NCI-H524 (cell line): ENCODE measurements around the gene POLR2L.

ENCODE experiments used
- DNase-seq, 2 experiments: peaks; one replicate each; lab custom pipeline; 2025; lab: John Stamatoyannopoulos, UW

Gene POLR2L

DNA sequence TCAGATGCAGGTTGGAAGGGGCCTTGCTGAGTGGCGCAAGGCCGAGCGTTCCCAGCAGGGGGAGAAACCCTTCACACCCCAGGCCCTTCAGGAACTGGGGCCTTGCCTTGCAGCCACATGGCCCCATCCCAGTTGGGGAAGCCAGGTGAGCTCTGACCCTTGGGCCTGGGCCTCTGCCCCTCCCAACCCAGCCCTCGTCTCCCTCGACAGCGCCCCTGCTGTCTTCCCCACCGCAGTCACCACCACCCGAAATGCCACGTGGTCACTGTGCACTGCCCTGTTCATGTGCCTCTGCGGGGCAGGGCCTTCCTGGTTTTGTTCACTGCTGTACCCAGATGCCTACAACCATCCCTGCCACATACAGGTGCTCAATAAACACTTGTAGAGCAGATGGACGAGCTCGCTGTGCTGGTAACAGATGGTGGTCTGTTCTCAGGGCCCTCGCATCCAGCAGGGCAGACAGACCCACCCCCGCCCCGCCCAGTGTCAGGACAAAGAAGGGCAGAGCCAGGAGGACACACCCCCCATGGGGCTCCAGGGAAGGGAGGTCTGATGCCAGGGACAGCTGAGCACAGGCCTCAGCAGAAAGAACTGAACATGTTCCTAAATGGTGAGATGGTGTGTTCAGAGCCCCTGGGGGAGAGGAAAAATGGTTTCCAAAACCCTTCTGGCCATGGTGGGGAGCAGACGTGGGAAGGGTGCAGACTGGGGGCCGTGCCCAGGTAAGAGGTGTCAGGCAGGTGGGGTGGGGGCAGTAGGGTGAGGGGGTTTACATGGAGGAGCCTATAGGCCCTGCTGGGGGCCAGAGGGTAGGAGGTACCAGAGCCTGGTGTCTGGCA, 3.7 kb downstream of the POLR2L start:
- DNase-seq: peak; percentile 69 to 88

DNA sequence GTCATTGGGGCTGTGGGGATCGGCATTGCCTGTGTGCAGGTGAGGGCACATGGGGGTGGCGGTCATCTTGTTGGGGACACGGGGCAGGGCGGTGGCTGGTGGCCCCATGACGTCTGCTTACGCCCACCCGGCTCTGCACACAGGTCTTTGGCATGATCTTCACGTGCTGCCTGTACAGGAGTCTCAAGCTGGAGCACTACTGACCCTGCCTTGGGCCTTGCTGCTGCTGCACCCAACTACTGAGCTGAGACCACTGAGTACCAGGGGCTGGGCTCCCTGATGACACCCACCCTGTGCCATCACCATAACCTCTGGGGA, 4.4 kb downstream of the POLR2L start:
- no peak for DNase-seq

DNA sequence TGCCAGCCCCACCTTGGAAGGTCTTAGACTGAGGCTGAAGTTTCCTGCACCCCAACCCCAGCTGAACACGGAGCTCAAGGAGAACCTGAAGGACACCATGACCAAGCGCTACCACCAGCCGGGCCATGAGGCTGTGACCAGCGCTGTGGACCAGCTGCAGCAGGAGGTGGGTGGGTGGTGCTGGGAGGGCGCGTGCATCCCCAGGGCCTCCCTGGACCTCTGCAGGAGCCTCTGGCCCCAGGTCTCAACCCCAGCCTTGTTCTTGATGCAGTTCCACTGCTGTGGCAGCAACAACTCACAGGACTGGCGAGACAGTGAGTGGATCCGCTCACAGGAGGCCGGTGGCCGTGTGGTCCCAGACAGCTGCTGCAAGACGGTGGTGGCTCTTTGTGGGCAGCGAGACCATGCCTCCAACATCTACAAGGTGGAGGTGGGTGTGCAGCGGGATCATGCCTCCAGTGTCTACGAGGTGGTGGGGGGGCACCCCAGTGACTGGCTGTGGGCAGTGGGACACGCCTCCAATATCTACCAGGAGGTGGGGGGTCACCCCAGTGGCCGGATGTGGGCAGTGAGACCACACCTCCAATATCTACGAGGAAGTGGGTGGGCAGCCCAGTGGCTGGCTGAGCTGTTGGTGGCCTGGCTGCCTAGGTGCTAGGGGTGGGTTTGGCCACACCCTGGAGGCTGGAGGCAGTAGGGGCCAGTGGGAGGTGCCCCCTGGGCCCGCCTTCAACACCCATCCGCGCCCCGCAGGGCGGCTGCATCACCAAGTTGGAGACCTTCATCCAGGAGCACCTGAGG, 4.9 kb downstream of the POLR2L start:
- no peak for DNase-seq

DNA sequence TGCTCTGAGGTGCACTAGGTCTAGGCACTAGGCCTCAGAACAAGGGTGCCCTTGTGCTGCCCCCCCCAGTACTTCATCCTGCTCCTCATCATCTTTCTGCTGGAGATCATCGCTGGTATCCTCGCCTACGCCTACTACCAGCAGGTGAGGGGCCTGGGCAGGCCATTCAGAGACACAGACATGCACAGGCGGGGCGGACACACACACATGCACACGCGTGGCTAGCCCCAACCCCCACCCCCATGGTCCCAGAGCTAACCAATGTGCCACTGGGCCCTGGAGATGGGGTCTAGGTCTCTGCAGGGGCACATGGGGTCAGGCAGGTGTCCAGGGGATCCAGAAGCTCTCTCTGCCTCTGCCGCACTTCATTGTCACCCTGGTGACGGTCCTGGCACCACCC, 5.6 kb downstream of the POLR2L start:
- no peak for DNase-seq

DNA sequence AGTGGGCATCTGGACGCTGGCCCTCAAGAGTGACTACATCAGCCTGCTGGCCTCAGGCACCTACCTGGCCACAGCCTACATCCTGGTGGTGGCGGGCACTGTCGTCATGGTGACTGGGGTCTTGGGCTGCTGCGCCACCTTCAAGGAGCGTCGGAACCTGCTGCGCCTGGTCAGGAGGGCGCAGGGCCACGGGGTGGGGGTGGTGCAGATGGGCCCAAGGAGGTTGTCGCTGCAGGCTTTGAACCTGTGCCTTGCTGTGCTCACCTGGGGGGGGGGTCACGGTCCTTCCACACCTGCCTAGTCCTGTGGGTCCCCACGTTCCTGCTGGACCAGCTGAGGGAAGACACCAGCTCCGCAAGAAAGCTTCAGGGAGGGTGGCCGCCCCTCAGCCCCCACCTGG, 6.1 kb downstream of the POLR2L start:
- DNase-seq: no peak

DNA sequence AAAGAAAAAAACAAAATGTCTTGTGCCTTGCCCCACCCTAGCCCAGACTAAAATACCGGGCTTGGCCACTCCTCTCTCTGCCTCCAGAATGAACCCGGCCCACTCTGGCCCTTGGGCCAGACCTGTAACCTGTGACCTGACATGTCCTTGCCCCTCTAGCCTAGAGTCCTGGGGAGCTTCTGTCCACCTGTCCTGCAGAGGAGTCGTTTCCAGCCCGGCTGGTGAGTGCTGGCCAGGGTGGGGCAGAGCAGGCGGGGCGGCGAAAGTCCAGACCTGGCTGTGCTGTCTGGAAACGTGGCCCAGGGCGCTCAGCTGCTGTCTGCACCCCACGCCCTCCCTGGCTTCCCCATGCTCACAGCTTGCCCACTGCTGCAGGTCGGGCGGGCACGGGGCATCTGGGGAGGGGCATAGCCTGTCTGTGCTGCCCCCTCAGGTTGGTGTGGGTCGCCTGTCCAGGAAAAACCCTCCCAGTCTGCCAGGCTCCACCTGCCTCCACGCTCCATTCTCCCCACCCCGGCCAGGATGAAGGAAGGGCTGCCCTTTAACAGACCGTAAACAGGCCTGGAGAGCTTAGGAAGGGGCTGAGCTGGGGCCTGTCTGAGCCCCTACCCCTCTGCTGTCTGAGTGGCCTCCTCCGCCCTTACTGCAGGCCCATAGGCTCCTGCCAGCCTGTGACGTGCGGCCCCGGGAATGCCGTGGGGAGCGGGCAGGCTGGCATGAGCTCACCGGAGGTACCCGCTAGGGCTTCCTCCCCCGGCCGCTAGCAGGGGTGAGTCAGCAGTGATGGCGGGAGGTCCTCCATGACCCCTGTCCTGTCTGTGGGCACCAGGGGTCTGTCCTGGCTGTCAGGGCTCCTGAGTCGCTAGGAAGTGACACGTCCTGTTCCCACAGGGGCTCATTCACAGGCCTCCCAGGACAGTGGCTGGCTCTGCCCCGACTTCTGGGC, 7.7 kb downstream of the POLR2L start:
- no peak for DNase-seq

DNA sequence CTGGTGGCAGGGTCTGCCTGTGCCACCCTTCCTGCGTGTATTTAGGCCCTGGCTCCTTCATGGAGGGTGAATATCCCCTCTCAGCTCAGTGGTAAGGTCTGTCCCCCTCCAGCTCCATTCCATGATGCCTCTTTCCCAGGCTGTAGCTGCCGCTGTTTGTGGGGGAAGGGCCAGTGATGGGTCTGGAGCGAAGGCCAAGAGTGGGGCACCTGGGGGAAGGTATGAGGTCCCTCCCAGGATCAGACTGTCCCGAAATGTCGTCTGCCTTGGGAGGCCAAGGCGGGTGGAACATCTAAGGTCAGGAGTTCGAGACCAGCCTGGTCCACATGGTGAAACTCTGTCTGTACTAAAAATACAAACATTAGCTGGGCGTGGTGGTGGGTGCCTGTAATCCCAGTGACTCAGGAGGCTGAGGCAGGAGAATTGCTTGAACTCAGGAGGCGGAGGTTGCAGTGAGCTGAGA, 8.4 kb downstream of the POLR2L start:
- no peak for DNase-seq

DNA sequence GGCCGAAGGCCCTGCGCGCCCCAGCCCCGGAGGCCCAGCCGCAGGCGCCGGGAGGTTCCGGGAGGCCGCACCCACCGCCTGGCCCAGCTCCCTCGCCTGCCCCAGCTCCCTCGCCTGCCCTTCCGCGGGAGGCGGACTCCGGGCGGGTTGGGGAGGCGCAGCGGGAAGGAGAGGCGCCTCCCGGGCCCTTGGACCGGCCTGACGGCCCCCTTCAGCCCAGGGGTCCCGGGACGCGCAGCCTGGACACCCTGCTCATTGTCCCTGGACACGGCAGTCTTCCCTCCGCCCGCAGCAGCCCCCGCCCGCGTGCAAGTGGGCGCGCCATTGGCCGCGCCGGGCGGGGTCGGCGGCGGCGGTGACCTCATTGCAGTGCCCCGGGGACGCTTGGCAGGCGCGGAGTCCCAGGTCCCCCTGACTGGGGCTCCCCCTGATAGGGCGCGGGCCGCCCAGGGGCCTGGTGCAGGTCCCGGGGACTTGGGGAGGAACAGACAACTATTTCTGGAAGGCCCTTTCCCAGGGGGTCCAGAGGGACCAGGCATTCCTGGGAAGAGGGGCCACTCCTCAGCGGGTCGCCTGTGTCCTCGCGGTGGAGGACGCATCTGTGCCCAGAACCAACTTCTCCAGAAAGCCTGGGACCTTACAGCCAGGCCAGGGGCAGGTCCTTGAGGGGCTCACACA, 9.1 kb downstream of the POLR2L start:
- no peak for DNase-seq

DNA sequence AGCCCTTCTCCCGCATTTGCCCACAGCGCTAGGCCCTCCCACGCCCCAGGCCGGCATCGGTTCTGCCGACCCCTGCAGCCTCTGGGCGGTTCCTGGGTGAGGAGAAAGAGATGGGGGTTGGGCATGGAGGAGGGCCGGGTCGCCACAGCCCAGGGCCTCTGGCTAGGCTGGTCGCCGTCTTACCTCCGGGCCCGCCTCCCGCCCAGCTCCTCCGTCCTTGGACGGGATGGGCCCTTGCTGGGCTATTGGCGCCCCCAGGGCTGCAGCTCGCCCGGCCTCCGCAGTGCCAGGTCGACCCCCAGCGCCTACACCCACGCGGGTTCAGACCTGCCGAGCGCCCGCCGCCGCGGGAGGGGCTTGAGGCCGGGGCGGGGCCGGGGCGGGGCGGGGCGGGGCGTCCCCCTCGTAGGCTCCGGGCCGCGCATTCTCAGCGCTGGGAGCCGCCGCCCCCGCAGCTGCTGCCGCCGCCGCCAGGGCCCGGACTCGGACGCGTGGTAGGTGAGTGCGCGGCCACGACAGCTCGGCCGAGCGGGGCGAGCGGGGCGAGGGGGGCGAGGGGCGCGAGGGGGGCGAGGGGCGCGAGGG, 9.7 kb downstream of the POLR2L start, which contains the start of gene CD151:
TSS of gene CD151 (plus strand) at position 424 of the 585 bp plus-strand sequence. CDS start 3,118 bp downstream, outside the sequence.
- peak in 1 of 2 experiments; percentile 28 for DNase-seq

DNA sequence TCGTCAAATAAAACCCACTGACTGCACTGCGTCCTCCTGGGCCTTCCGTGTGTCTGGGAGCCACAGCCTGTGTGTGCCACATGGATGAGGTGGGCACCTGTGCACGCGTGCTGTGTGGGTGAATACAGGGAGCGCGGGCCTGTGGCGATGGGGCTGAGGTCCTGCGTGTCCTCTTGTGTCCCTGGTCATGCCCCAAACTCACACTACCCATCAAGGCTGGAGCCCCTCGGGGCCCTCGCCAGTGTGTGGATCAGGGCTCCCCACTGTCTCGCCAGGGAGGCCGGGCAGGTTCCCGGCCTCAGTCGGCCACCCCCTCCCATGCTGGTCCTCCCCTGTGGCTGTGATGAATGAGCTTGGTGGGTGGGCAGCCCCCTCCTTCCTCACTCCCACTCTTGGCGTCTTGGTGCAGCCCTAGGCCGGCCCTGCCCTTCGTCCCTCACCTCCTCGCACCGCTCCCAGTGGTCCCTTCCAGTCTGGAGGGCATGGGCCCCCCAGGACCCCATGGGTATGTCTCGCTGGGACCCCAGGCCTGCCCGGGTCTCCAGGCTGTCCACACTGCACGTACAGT, 10.3 kb downstream of the POLR2L start:
- no peak for DNase-seq

DNA sequence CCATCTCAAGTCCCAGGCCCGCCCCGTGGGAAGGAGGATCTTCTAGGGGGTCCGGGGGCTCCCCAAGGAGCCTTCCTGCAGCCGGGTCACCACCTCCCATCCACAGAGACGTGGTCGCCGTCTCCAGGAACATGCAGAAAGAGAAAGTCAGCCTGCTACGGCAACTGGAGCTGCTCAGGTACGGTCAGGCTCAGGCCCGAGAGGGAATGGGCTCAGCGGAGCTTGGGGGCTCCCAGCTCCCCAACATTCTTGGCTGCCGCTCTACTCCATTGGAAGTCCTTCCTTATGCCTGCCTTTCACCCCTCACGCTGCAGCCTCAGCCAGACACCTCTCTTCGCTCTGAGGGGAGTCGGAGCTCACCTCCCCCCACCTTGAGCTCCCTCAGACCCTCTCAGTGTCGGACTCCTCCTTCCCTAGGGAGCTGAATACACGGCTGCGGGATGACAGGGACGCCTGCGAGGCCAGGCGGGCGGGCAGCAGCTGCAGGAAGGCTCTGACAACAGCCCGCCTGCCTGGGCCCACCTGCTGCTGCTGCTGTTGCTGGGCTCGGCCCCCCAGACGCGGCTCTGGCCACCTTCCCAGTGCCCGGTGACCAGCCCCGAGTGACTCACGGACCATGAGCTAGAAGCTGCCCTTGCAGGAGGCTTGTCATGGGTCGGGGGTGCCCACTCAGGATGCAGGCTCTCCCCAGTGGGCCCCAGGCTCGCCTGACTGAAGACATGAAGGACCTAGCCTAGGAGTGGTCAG, 11.0 kb downstream of the POLR2L start:
- DNase-seq: peak; percentile 25 to 49

DNA sequence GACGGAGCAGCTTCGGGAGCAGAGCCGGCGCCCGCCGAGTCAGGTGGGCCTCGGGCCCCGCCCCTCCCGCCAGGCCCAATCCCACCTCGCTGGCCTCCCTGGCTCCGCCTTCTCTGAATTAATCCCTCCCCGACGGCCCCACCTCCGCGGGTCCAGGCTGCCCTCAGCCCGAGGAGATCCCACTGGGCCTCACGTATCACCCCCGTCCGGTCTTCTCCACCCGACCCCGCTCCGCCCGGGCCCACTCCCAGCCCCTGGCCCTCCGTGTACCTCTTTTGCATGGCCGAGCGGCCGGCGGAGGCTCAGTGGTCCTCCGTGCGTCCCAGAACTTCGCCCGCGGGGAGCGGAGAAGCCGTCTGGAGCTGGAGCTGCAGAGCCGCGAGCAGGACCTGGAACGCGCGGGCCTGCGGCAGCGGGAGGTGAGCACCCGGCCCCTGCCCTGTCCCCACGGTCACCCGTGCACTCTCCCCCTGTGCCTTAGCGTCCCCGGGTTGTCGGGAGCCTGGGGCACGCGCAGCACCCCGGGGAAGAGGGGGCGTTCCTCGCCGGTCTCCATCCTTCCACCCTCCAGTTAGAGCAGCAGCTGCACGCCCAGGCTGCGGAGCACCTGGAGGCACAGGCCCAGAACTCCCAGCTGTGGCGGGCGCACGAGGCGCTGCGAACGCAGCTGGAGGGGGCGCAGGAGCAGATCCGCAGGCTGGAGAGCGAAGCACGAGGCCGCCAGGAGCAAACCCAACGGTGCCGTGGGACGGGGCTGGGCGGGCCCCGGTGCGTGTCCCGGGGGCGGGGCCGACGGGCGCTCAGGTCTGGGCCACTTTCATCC, 11.8 kb downstream of the POLR2L start:
- peak; percentile 64 to 80 for DNase-seq

DNA sequence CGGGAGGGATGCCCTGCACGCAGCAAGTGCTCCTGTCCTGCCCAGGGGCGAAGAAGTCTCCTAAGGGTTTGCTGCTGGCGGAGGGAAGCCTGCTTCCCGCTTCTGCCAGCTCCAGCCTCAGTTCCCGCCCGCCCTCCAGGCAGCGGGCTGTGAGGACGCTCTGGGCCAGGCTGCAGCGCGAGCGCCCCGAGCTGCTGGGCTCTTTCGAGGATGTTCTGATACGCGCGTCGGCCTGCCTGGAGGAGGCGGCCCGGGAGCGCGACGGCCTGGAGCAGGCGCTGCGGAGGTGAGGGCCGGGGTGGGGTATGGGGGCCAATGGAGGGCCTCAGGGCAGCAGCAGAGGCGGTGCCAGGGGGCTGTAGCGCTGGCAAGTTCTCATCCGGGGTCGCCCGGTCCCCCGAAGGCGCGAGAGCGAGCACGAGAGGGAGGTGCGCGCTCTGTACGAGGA, 12.5 kb downstream of the POLR2L start:
- no peak for DNase-seq

DNA sequence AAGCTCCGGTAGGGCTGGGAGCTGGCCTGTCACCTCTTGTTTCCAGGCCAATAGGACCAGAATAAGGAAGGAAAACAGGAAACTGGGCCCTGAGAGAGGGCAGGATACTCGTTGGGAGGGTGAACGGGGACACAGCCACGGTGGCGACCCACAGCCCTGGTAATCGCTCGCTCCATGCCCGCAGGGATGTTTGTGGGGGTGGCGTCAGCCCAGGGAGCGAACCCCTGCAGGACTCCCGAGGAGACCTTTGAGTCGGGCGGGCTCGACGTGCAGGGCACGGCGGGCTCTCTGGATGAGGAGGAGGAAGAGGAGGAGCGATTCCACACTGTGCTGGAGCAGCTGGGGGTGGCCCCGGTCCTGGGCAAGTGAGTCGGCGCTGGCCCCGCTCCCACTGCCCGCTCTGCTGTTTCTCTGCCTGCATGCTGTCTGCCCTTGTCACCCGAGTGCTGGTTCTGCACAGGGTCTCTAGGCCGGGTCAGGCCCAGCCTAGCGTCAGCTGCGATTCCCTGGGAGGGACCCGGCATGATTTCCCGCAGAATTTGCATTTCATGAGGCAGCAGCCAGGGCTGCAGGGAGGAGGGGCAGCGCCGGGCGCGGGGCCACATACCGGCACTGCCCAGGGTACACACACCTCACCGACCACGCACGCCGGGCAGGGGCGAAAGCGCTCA, 13.0 kb downstream of the POLR2L start:
- DNase-seq: no peak

DNA sequence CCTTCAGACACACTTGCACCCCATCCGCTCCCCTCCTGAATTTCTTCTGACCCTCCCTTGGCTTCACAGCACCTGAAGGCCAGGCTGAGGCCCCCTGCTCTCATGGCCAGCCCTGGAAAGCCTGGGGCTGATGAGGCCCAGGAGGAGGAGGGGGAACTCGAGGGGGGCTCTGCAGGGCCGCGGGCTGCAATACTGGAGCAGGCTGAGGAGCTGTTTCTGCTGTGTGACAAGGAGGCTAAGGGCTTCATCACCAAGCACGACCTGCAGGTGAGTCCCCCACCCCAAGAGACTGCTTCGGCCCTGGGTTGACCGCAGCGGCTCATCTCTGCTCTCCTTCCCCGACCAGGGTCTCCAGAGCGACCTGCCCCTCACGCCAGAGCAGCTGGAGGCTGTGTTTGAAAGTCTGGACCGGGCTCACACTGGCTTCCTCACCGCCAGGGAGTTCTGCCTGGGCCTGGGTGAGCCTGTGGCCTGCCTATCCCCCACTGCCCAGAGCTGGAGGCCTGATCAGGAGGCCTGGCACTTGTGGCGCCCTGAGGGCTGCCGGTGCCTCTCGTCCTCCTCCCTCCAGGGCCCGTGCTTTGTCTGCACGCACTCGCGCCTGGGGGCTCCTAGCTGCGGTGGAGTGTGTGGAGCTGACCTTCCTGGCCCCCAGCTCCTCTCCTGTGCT, 13.7 kb downstream of the POLR2L start:
- no peak for DNase-seq

DNA sequence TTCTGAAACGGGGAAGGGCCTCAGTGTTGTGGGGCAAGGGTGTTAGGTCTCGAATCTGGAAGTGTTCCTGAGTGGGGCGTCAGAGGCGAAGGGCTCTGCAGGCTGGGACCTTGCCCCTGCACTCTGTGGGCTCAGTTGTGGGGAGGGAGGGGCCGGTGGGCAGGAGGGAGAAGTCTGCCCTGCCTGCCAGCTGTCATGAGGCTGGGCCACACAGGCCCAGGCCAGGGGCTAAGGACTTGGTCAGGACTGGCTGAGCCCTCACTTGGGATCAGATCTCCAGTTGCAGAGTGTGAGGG, 14.5 kb downstream of the POLR2L start, which contains the start of gene CRACR2B:
TSS of gene CRACR2B (plus strand) at position 23 of the 296 bp plus-strand sequence. CDS start 689 bp downstream, outside the sequence.
- no peak for DNase-seq

DNA sequence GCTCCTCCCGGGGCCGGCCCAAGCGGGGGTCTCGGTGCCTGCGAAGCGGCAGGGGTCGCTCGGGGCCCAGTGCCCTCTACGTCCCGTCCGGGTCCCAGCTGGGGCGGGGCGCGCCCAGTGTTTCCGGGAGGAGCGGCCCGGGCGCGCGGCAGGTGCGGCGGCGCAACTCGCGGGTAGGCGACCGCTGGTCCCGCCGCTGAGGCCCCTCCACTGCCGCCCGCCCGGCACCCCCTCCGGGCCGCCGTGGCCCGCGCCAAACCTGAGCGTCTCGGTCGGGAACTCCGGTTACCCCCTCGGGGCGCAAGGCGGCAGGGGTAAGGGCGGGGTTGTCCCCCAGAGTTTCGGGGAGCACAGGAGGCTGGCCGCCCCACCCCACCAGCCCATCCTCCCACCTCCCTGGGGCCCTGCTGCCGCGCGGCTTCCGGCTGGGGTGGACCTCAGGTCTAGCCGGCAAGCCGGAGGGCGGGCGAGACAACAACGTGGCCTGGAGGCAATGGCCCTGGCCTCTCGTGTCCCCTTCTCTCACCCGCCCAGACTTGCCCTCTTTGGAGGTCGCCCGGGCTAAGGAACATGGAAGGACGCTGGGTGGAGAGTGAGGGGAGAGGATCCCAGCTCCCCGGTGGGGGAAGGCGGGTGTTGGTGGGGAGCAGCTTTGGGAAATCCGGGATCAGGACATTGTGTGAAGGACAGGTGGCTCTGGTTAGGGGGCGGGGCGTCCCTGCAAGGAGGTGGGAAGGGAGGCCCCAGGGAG, 15.0 kb downstream of the POLR2L start:
- peak in 1 of 2 experiments; percentile 52 for DNase-seq
